Measurements from ENCODE around the gene RBM4. TPM values are rescaled to one million over a fixed set of nuclear protein-coding genes. Genes with fewer than 3 reads are reported as not detected.
A peak's percentile ranks its signal among the peaks of the same experiment; 100 is the strongest.

Gene RBM4
- total RNA-seq, 1 experiment from 2014 or later = 272 TPM

DNA sequence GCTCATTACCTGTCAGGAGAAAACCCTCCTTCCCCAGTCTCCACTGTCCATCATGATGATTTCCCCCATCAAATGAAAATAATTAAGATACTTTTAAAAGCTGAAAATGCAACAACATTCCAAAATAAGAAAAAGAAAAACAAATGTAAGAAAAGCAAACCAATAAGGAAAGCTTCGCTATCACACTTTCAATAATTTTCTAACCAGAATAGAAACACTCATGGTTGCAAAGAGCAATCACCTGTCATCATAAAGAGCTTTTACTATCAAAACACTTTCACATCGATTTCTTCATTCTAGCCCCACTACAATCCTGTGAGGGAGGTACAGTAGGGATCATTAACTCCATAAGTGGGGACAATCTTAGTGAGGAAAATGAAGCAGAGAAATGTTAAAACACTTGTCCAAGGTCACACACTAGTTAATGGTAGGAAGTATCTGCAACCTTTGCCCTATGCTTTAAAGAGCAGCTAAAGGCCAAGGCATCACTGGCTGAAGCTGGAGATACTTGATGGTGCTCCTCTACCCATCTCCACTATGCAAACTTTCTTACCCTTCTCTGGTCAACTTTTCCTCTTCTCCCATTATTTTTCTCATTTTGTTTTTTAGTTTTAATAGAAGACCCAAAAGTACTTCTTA, 36.6 kb downstream of the RBM4 start:
- H3K4ac ChIP-seq (ENCODE audit: low read depth, low read length) = no peak overlapping the region
- H2BK15ac ChIP-seq (ENCODE audit: low read depth, low read length) = no peak overlapping the region
- H3K36me3 Mint-ChIP-seq (ENCODE audit: insufficient read depth in 1 of 3, low read depth in 3 of 3) = peaks cover 0 to 24% (median 20%) of the 10 kb centered on the region in 3 experiments; a peak in 5 of 7 replicates
- no peak for DNase-seq
- H4K8ac ChIP-seq (replicated peaks; ENCODE audit: insufficient read length, low read depth, low read length) = no peak overlapping the region
- no peak overlapping the region for H2AFZ ChIP-seq (ENCODE audit: low read length)
- no peak overlapping the region for H3K4me2 ChIP-seq (ENCODE audit: insufficient read depth, insufficient read length, low read length)
- peaks cover 28 to 39% of the 10 kb centered on the region in 2 experiments for H3K4me1 Mint-ChIP-seq
- H3K18ac ChIP-seq (ENCODE audit: insufficient read length, low read depth, low read length) = no peak overlapping the region
- TF ChIP-seq, protein P1, sequence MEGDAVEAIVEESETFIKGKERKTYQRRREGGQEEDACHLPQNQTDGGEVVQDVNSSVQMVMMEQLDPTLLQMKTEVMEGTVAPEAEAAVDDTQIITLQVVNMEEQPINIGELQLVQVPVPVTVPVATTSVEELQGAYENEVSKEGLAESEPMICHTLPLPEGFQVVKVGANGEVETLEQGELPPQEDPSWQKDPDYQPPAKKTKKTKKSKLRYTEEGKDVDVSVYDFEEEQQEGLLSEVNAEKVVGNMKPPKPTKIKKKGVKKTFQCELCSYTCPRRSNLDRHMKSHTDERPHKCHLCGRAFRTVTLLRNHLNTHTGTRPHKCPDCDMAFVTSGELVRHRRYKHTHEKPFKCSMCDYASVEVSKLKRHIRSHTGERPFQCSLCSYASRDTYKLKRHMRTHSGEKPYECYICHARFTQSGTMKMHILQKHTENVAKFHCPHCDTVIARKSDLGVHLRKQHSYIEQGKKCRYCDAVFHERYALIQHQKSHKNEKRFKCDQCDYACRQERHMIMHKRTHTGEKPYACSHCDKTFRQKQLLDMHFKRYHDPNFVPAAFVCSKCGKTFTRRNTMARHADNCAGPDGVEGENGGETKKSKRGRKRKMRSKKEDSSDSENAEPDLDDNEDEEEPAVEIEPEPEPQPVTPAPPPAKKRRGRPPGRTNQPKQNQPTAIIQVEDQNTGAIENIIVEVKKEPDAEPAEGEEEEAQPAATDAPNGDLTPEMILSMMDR (conservative IDR thresholded peaks at IDR 0.05) = no peak
- no peaks in the 10 kb centered on the region; the same call in 1 of the 2 replicates for H3K79me2 ChIP-seq (ENCODE audit: insufficient read depth, low read length)
- H2BK120ac ChIP-seq (ENCODE audit: low read depth, low read length, poor library complexity, severe bottlenecking) = no peak overlapping the region
- H3K79me1 ChIP-seq (ENCODE audit: insufficient read depth, low read depth, low read length, poor library complexity, severe bottlenecking) = peaks cover 3% of the 10 kb centered on the region
- no peak overlapping the region for H3K27ac ChIP-seq (ENCODE audit: insufficient read length, low read depth, low read length)
- H3K14ac ChIP-seq (ENCODE audit: insufficient read depth, low read length) = no peak overlapping the region
- no peaks in the 10 kb centered on the region for H3K27me3 Mint-ChIP-seq (ENCODE audit: low read depth)
- H4K20me1 ChIP-seq (ENCODE audit: control insufficient read depth, insufficient read depth, insufficient read length) = no peaks in the 10 kb centered on the region
- no peaks in the 10 kb centered on the region for H3K9me3 Mint-ChIP-seq
- no peak overlapping the region for H3K9ac ChIP-seq (ENCODE audit: extremely low read depth, insufficient read length, low read length)
- no peak overlapping the region for H3T11ph ChIP-seq (ENCODE audit: low read length)
- no peak overlapping the region for H2BK20ac ChIP-seq (ENCODE audit: low read depth, low read length, poor library complexity, severe bottlenecking)
- WGBS (ENCODE audit: extremely low coverage, insufficient read length, low lambda C conversion rate) = no CpG with 5 or more reads among the region's 2 CpGs
- no peak overlapping the region for H3K27ac Mint-ChIP-seq
- no peak overlapping the region for H2BK12ac ChIP-seq (ENCODE audit: insufficient read length, low read depth, low read length)
- no peak overlapping the region for H3K56ac ChIP-seq (ENCODE audit: insufficient read length, low read depth, low read length)
- no peak overlapping the region for H4K91ac ChIP-seq (ENCODE audit: insufficient read length, low read depth, low read length)
- no peak overlapping the region for H4K5ac ChIP-seq (ENCODE audit: insufficient read length, low read depth, low read length)
- H3K4me1 ChIP-seq (ENCODE audit: insufficient read depth, low read length) = no peaks in the 10 kb centered on the region; the same call in 1 of the 2 replicates
- peaks cover 14% of the 10 kb centered on the region for H3K23me2 ChIP-seq (ENCODE audit: insufficient read length, low read depth, low read length, poor library complexity, severe bottlenecking)
- H3K9me3 ChIP-seq (ENCODE audit: control insufficient read depth, low read depth, low read length) = no peaks in the 10 kb centered on the region
- no peaks in the 10 kb centered on the region for H3K27me3 ChIP-seq (ENCODE audit: insufficient read depth, low read length)
- H2AK5ac ChIP-seq (ENCODE audit: insufficient read length, low read length) = no peak overlapping the region
- H2BK5ac ChIP-seq (ENCODE audit: insufficient read length, low read length) = no peak overlapping the region
- H3K4me3 Mint-ChIP-seq = peak overlapping the region in 1 of 2 experiments; percentile 22; a peak in 3 of 5 replicates
- H3K23ac ChIP-seq (ENCODE audit: insufficient read length, low read depth, low read length) = no peak overlapping the region
